SU-DHL-6 (cell line): ENCODE results near the gene DDB1.

Experiments used
- EZH2phosphoT487 ChIP-seq: fragments of 200-600 bp; sonication (generic), shearing (Covaris generic); conservative IDR thresholded peaks from 2 replicates; pipeline ENCODE4 v1.6.1; 2018; ENCODE audit warnings: mild to moderate bottlenecking, antibody characterized with exemption, low read length, moderate library complexity, mixed read lengths
- TF ChIP-seq, protein P1 (sequence below): fragments of 200-600 bp; sonication (generic); IDR thresholded peaks from one replicate; pipeline ENCODE4 v1.5.1; 2017; ENCODE audit warnings: antibody characterized with exemption, mild to moderate bottlenecking, low read length, moderate library complexity; ENCODE audit not compliant: insufficient read depth, poor library complexity, severe bottlenecking

DNA sequence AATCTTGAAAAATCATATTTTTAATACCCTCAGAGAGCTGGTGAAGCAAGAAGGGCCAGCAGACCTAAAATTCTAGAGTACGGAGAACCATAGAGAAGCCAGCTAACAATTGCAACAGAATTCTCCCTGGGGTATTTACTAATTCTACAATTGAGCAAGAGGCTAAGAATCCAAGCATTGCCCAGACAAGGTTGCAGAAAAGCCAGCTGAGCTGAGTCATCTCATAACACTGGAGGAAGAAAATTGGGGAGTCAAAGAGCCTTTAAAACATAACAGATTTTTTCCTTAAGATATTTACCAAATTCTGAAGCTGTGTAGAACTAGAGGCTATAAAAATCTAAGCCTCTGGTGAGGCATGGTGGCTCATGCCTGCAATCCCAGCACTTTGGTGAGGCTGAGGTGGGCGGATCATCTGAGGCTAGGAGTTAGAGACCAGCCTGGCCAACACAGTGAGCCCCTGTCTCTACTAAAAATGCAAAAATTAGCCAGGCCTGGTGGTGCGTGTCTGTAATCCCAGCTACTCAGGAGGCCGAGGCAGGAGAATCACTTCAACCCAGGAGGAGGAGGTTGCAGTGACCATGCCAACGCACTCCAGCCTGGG, 45.9 kb upstream of the DDB1 start:
- TF ChIP-seq, protein P1, sequence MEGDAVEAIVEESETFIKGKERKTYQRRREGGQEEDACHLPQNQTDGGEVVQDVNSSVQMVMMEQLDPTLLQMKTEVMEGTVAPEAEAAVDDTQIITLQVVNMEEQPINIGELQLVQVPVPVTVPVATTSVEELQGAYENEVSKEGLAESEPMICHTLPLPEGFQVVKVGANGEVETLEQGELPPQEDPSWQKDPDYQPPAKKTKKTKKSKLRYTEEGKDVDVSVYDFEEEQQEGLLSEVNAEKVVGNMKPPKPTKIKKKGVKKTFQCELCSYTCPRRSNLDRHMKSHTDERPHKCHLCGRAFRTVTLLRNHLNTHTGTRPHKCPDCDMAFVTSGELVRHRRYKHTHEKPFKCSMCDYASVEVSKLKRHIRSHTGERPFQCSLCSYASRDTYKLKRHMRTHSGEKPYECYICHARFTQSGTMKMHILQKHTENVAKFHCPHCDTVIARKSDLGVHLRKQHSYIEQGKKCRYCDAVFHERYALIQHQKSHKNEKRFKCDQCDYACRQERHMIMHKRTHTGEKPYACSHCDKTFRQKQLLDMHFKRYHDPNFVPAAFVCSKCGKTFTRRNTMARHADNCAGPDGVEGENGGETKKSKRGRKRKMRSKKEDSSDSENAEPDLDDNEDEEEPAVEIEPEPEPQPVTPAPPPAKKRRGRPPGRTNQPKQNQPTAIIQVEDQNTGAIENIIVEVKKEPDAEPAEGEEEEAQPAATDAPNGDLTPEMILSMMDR, result no peak
- TF ChIP-seq EZH2phosphoT487, result no peak
